Activated CD4-positive, alpha-beta T cell treated with anti-CD3 and anti-CD28 coated beads, Interleukin-2, amount 10 ng/mL, durations not matched to agents 24 days and 14 days (primary cell): ENCODE measurements around the gene NR2E3. TPM values are rescaled to one million over a fixed set of nuclear protein-coding genes. Genes with fewer than 3 reads are reported as not detected.
A peak's percentile ranks its signal among the peaks of the same experiment; 100 is the strongest.

ENCODE experiments used
- DNase-seq: peaks from one replicate; pipeline ENCODE4 v3.0.0; 2022
- H3K27ac Mint-ChIP-seq: one replicate; pipeline ENCODE4 v1.8.0; 2022; ENCODE audit warnings: mild to moderate bottlenecking, mixed read lengths
- H3K27me3 Mint-ChIP-seq: one replicate; pipeline ENCODE4 v1.8.0; 2022; ENCODE audit warnings: mixed read lengths
- H3K36me3 Mint-ChIP-seq: one replicate; pipeline ENCODE4 v1.8.0; 2022; ENCODE audit warnings: low read depth, mild to moderate bottlenecking, mixed read lengths
- H3K4me1 Mint-ChIP-seq: one replicate; pipeline ENCODE4 v1.8.0; 2021; ENCODE audit warnings: mixed read lengths
- H3K4me3 Mint-ChIP-seq: one replicate; pipeline ENCODE4 v1.8.0; 2022; ENCODE audit warnings: mild to moderate bottlenecking, moderate library complexity, mixed read lengths
- H3K9me3 Mint-ChIP-seq: one replicate; pipeline ENCODE4 v1.8.0; 2021; ENCODE audit warnings: mixed read lengths
- intact Hi-C: fragments of 100-400 bp; cut with micrococcal nuclease; formaldehyde crosslinking; loops from one replicate; pipeline ENCODE4 v1.15.1; 2023
- total RNA-seq: library from RNA; stranded (reverse); gene quantifications from 2 replicates; pipeline ENCODE4 v1.2.3, GENCODE V29; 2022

Gene NR2E3
- total RNA-seq, 1 donor from 2014 or later: not detected

- no peaks in the 10 kb centered on the region for H3K9me3 Mint-ChIP-seq
- intact Hi-C loops: no loop called here
Measured at GRCh38 chr15:71782422-71783165, 27.8 kb upstream of the NR2E3 start.

GRCh38 chr15:71784719-71785118 lies 25.6 kb upstream of the NR2E3 start:
- intact Hi-C loops: no loop called here
- Mint-ChIP-seq H3K36me3 (no peaks in the 10 kb centered on the region), H3K4me1 (peaks cover 15% of the 10 kb centered on the region), H3K4me3 (no peak overlapping the region), H3K9me3 (no peaks in the 10 kb centered on the region), H3K27me3 (peaks cover 4% of the 10 kb centered on the region), H3K27ac (no peak overlapping the region)
- DNase-seq: peak; percentile 68

More at GRCh38 chr15:71782422-71783165, 27.8 kb upstream of the NR2E3 start:
- Mint-ChIP-seq H3K4me3 (no peak overlapping the region), H3K27me3 (peaks cover 4% of the 10 kb centered on the region), H3K36me3 (no peaks in the 10 kb centered on the region), H3K27ac (no peak overlapping the region), H3K4me1 (peaks cover 15% of the 10 kb centered on the region)
- DNase-seq: no peak

- intact Hi-C loops: no loop called here
- peaks cover 4% of the 10 kb centered on the region for H3K27me3 Mint-ChIP-seq
- H3K4me3 Mint-ChIP-seq: no peak overlapping the region
- no peaks in the 10 kb centered on the region for H3K36me3 Mint-ChIP-seq
- H3K4me1 Mint-ChIP-seq: peaks cover 7% of the 10 kb centered on the region
- H3K27ac Mint-ChIP-seq: no peak overlapping the region
- no peak for DNase-seq
- no peaks in the 10 kb centered on the region for H3K9me3 Mint-ChIP-seq
Measured at GRCh38 chr15:71785996-71786395, 24.4 kb upstream of the NR2E3 start.

GRCh38 chr15:71786673-71787072 lies 23.7 kb upstream of the NR2E3 start:
- intact Hi-C loops: no loop called here
- Mint-ChIP-seq H3K36me3 (no peaks in the 10 kb centered on the region), H3K27me3 (peaks cover 4% of the 10 kb centered on the region), H3K4me1 (no peaks in the 10 kb centered on the region), H3K4me3 (no peak overlapping the region), H3K9me3 (no peaks in the 10 kb centered on the region), H3K27ac (no peak overlapping the region)
- DNase-seq: no peak

- no peaks in the 10 kb centered on the region for H3K9me3 Mint-ChIP-seq
- no peak overlapping the region for H3K4me3 Mint-ChIP-seq
- H3K4me1 Mint-ChIP-seq: no peaks in the 10 kb centered on the region
- no peaks in the 10 kb centered on the region for H3K36me3 Mint-ChIP-seq
- intact Hi-C loops: no loop called here
- peaks cover 4% of the 10 kb centered on the region for H3K27me3 Mint-ChIP-seq
- DNase-seq: no peak
- no peak overlapping the region for H3K27ac Mint-ChIP-seq
Measured at GRCh38 chr15:71788646-71789579, 21.4 kb upstream of the NR2E3 start.

GRCh38 chr15:71789616-71790015 lies 20.7 kb upstream of the NR2E3 start:
- Mint-ChIP-seq H3K4me3 (no peak overlapping the region), H3K9me3 (no peaks in the 10 kb centered on the region), H3K36me3 (no peaks in the 10 kb centered on the region), H3K4me1 (no peaks in the 10 kb centered on the region), H3K27ac (no peak overlapping the region), H3K27me3 (peaks cover 4% of the 10 kb centered on the region)
- intact Hi-C loops: no loop called here
- no peak for DNase-seq

- Mint-ChIP-seq H3K4me1 (no peaks in the 10 kb centered on the region), H3K4me3 (no peak overlapping the region), H3K27me3 (peaks cover 4% of the 10 kb centered on the region), H3K36me3 (no peaks in the 10 kb centered on the region), H3K27ac (no peak overlapping the region), H3K9me3 (no peaks in the 10 kb centered on the region)
- intact Hi-C loops: no loop called here
- no peak for DNase-seq
Measured at GRCh38 chr15:71790081-71790480, 20.3 kb upstream of the NR2E3 start.

- H3K27ac Mint-ChIP-seq: no peak overlapping the region
- no peaks in the 10 kb centered on the region for H3K27me3 Mint-ChIP-seq
- no peak for DNase-seq
- H3K4me1 Mint-ChIP-seq: no peaks in the 10 kb centered on the region
- no peaks in the 10 kb centered on the region for H3K9me3 Mint-ChIP-seq
- intact Hi-C loops: no loop called here
- no peaks in the 10 kb centered on the region for H3K36me3 Mint-ChIP-seq
- H3K4me3 Mint-ChIP-seq: no peak overlapping the region
Measured at GRCh38 chr15:71791975-71792374, 18.4 kb upstream of the NR2E3 start.

- DNase-seq: no peak
- Mint-ChIP-seq H3K36me3 (no peaks in the 10 kb centered on the region), H3K27me3 (no peaks in the 10 kb centered on the region), H3K9me3 (no peaks in the 10 kb centered on the region), H3K27ac (no peak overlapping the region), H3K4me1 (no peaks in the 10 kb centered on the region), H3K4me3 (no peak overlapping the region)
- intact Hi-C loops: no loop called here
Measured at GRCh38 chr15:71792521-71792920, 17.8 kb upstream of the NR2E3 start.

GRCh38 chr15:71798641-71799040 lies 11.7 kb upstream of the NR2E3 start:
- intact Hi-C loops: no loop called here
- no peaks in the 10 kb centered on the region for H3K27me3 Mint-ChIP-seq
- DNase-seq: no peak
- no peaks in the 10 kb centered on the region for H3K9me3 Mint-ChIP-seq
- no peak overlapping the region for H3K27ac Mint-ChIP-seq
- no peak overlapping the region for H3K4me3 Mint-ChIP-seq
- H3K4me1 Mint-ChIP-seq: no peaks in the 10 kb centered on the region
- no peaks in the 10 kb centered on the region for H3K36me3 Mint-ChIP-seq

GRCh38 chr15:71800190-71800589 lies 10.2 kb upstream of the NR2E3 start:
- no peaks in the 10 kb centered on the region for H3K27me3 Mint-ChIP-seq
- H3K9me3 Mint-ChIP-seq: no peaks in the 10 kb centered on the region
- DNase-seq: no peak
- no peaks in the 10 kb centered on the region for H3K4me1 Mint-ChIP-seq
- intact Hi-C loops: loop anchor here (2.0 kb wide), 1 partner anchor 19 kb away; no protein-coding TSS in a partner anchor
- no peak overlapping the region for H3K27ac Mint-ChIP-seq
- H3K4me3 Mint-ChIP-seq: no peak overlapping the region
- H3K36me3 Mint-ChIP-seq: no peaks in the 10 kb centered on the region

GRCh38 chr15:71800835-71801745 lies 9.3 kb upstream of the NR2E3 start:
- intact Hi-C loops: loop anchor here (1.0 to 2.0 kb wide), 2 partner anchors 20 to 57 kb away; no protein-coding TSS in a partner anchor
- no peaks in the 10 kb centered on the region for H3K4me1 Mint-ChIP-seq
- H3K4me3 Mint-ChIP-seq: no peak overlapping the region
- no peaks in the 10 kb centered on the region for H3K36me3 Mint-ChIP-seq
- no peaks in the 10 kb centered on the region for H3K9me3 Mint-ChIP-seq
- no peaks in the 10 kb centered on the region for H3K27me3 Mint-ChIP-seq
- peak; percentile 75 for DNase-seq
- no peak overlapping the region for H3K27ac Mint-ChIP-seq

- Mint-ChIP-seq H3K4me3 (no peak overlapping the region), H3K27ac (no peak overlapping the region), H3K4me1 (no peaks in the 10 kb centered on the region), H3K27me3 (no peaks in the 10 kb centered on the region), H3K9me3 (no peaks in the 10 kb centered on the region), H3K36me3 (no peaks in the 10 kb centered on the region)
- DNase-seq: no peak
- intact Hi-C loops: loop anchor here (1.0 to 2.0 kb wide), 3 partner anchors 21 to 354 kb away; no protein-coding TSS in a partner anchor
Measured at GRCh38 chr15:71801935-71802655, 8.3 kb upstream of the NR2E3 start.
